PFSK-1 (cell line): ENCODE results near the gene MEF2C.

ENCODE experiments used
- POLR2AphosphoS5 ChIP-seq: IDR thresholded peaks from 2 replicates; pipeline ENCODE4 v1.6.1; 2012; ENCODE audit warnings: low read depth, mild to moderate bottlenecking, control low read depth, low read length, moderate library complexity
- SIN3A ChIP-seq: IDR thresholded peaks from 2 replicates; pipeline ENCODE4 v1.6.1; 2012; ENCODE audit warnings: mild to moderate bottlenecking, low read length, moderate library complexity, borderline replicate concordance; ENCODE audit not compliant: insufficient read depth
- TAF1 ChIP-seq: IDR thresholded peaks from 2 replicates; pipeline ENCODE4 v1.6.1; 2012; ENCODE audit warnings: low read length, control low read depth, borderline replicate concordance; ENCODE audit not compliant: insufficient read depth
- TF ChIP-seq, protein P1 (sequence below), 2 experiments: IDR thresholded peaks; 2 replicates each; pipeline versions ENCODE4 v1.6.1 to v1.8.0; 2011 to 2012; ENCODE audit warnings: low read depth in 2 of 2, low read length in 2 of 2, control low read depth in 1 of 2, inconsistent platforms in 1 of 2, mild to moderate bottlenecking in 1 of 2, moderate library complexity in 1 of 2; ENCODE audit not compliant: insufficient read depth in 1 of 2

GRCh38 chr5:88729084-88729828 is 153.7 kb downstream of the MEF2C start:
- TF ChIP-seq POLR2AphosphoS5: no peak
- TF ChIP-seq, protein P1, sequence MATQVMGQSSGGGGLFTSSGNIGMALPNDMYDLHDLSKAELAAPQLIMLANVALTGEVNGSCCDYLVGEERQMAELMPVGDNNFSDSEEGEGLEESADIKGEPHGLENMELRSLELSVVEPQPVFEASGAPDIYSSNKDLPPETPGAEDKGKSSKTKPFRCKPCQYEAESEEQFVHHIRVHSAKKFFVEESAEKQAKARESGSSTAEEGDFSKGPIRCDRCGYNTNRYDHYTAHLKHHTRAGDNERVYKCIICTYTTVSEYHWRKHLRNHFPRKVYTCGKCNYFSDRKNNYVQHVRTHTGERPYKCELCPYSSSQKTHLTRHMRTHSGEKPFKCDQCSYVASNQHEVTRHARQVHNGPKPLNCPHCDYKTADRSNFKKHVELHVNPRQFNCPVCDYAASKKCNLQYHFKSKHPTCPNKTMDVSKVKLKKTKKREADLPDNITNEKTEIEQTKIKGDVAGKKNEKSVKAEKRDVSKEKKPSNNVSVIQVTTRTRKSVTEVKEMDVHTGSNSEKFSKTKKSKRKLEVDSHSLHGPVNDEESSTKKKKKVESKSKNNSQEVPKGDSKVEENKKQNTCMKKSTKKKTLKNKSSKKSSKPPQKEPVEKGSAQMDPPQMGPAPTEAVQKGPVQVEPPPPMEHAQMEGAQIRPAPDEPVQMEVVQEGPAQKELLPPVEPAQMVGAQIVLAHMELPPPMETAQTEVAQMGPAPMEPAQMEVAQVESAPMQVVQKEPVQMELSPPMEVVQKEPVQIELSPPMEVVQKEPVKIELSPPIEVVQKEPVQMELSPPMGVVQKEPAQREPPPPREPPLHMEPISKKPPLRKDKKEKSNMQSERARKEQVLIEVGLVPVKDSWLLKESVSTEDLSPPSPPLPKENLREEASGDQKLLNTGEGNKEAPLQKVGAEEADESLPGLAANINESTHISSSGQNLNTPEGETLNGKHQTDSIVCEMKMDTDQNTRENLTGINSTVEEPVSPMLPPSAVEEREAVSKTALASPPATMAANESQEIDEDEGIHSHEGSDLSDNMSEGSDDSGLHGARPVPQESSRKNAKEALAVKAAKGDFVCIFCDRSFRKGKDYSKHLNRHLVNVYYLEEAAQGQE (IDR thresholded peaks at IDR 0.05; ENCODE audit: insufficient read depth in 1 of 2, low read depth in 2 of 2, low read length in 2 of 2): no peak
- TF ChIP-seq TAF1: no peak
- no peak for TF ChIP-seq SIN3A
